T47D (cell line): ENCODE data around the gene GREM2.

Experiments
- DNase-seq, 2 experiments: peaks; one replicate each; pipeline versions ENCODE4 v3.0.0 to v3.0.0-alpha.2; 2011 to 2012; ENCODE audit warnings: low read depth in 1 of 2, low spot score in 1 of 2
- JUND ChIP-seq: IDR thresholded peaks from 2 replicates; pipeline ENCODE4 v1.6.1; 2012; ENCODE audit warnings: low read depth
- in situ Hi-C: cut with HindIII; loops from 2 replicates; pipeline ENCODE4 v1.10.0; 2016; ENCODE audit warnings: low sequenced_read_pairs, low pct_unique_long_range_greater_than_20kb

The GREM2 gene

GRCh38 chr1:240468656-240469055 is 143.3 kb downstream of the GREM2 start:
- no peak for DNase-seq
- in situ Hi-C loops, result no loop called here
- no peak for TF ChIP-seq JUND

GRCh38 chr1:240467895-240468294 is 144.1 kb downstream of the GREM2 start:
- no peak for TF ChIP-seq JUND
- DNase-seq, result no peak
- in situ Hi-C loops, result no loop called here

- TF ChIP-seq JUND, result no peak
- in situ Hi-C loops, result no loop called here
- DNase-seq, result no peak
Observed at GRCh38 chr1:240466509-240466908, 145.4 kb downstream of the GREM2 start.

DNA sequence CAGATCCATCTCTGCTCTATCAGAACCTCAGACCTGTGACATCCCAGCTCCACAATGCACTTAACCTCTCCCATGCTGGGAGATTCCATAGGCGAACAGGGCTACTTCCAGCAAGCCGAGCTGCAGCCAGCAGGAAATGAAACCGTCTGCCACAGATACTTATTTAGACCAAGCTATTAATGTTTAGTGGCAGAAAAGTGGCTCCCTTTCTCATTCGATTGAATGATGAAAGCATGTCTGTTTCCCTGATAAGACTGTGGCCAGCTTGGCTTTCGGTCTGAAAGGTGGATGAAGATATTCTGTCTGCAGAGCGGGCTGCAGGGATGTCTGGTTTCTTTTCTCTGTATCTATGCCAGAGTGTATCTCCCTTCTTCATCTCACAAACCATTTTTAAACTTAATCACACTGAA is 146.4 kb downstream of the GREM2 start:
- peak in 1 of 2 experiments; percentile 19 for DNase-seq
- in situ Hi-C loops, result no loop called here
- TF ChIP-seq JUND, result no peak

DNA sequence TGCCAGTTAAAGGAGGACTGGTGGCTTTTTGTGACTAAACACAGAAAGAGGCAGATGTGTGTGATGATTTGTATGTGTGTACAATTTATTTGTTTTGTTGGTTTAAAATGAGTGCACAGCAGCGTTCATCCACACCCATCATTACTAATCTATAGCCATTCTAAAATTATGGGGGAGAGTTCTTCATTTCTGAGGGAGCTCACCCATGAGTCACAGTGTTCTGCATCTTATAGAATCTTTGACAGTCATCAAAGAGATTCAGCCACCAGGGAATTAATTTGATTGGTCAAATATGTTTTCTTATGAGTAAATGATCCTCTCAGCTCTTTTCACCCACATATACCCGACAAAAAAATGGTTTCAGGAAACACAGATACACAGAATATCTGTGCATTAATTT is 147.9 kb downstream of the GREM2 start:
- in situ Hi-C loops, result no loop called here
- DNase-seq, result no peak
- no peak for TF ChIP-seq JUND

GRCh38 chr1:240462766-240463395 is 149.1 kb downstream of the GREM2 start:
- TF ChIP-seq JUND, result no peak
- in situ Hi-C loops, result no loop called here
- DNase-seq, result no peak

- no peak for DNase-seq
- in situ Hi-C loops, result no loop called here
- 0 out of 2 replicates have a peak, but pooled peaks have one; percentile 15 for TF ChIP-seq JUND
Observed at GRCh38 chr1:240462277-240462676, 149.7 kb downstream of the GREM2 start.

- in situ Hi-C loops, result no loop called here
- TF ChIP-seq JUND, result no peak
- no peak for DNase-seq
Observed at GRCh38 chr1:240457203-240457602, 154.8 kb downstream of the GREM2 start.

DNA sequence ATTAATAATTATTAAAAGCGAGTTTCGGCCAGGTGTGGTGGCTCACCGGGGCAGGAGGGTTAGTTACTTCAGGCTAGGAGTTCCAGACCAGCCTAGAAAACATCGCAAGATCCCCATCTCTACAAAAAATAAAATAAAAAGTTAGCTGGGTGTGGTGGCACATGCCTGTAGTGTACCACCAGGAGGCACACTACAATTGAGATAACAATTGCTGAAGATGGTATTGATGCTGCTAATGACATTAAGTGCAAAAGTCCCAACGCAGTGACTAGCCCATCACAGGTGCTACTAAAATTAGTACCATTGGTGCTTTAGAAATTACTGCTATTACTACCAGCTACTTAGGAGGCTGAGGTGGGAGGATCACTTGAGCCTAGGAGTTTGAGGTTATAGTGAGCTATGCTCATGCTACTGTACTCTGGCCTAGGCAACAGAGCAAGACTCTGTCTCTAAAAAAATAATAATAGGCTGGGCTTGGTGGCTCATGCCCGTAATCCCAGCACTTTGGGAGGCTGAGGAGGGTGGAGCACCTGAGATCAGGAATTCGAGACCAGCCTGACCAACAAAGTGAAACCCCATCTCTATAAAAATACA is 156.6 kb downstream of the GREM2 start:
- peak in 1 of 2 experiments; percentile 43 for DNase-seq
- no peak for TF ChIP-seq JUND
- in situ Hi-C loops, result no loop called here

GRCh38 chr1:240445369-240445768 is 166.6 kb downstream of the GREM2 start:
- no peak for DNase-seq
- in situ Hi-C loops, result no loop called here
- TF ChIP-seq JUND, result no peak

GRCh38 chr1:240441669-240442068 is 170.3 kb downstream of the GREM2 start:
- TF ChIP-seq JUND, result no peak
- in situ Hi-C loops, result no loop called here
- DNase-seq, result no peak
